Muscle of leg (tissue), 11 donors: ENCODE data around the gene EPSTI1. TPM values are rescaled to one million over a fixed set of nuclear protein-coding genes. Genes with fewer than 3 reads are reported as not detected.

Experiments
- DNase-seq: peaks from one replicate; pipeline ENCODE4 v3.0.0; 2013
- H3K27ac ChIP-seq: one replicate; pipeline ENCODE4 v1.5.1; 2013; ENCODE audit warnings: mild to moderate bottlenecking, low read length, control low read depth
- H3K27me3 ChIP-seq: one replicate; pipeline ENCODE4 v1.6.1; 2013; ENCODE audit warnings: low read length; ENCODE audit not compliant: control insufficient read depth, insufficient read depth
- H3K36me3 ChIP-seq: one replicate; pipeline ENCODE4 v1.6.1; 2013; ENCODE audit warnings: low read length; ENCODE audit not compliant: control insufficient read depth, insufficient read depth
- H3K4me1 ChIP-seq: one replicate; pipeline ENCODE4 v1.6.1; 2013; ENCODE audit warnings: low read length; ENCODE audit not compliant: control insufficient read depth, insufficient read depth
- H3K4me3 ChIP-seq: one replicate; pipeline ENCODE4 v1.5.1; 2013; ENCODE audit warnings: low read length, control low read depth
- H3K9me3 ChIP-seq: replicated peaks from 2 replicates; pipeline ENCODE4 v1.6.1; 2013; ENCODE audit warnings: low read depth, low read length; ENCODE audit not compliant: control insufficient read depth
- WGBS: methylation state at CpG from one replicate; pipeline ENCODE4 v1.1.5; 2013; ENCODE audit warnings: missing lambda C conversion rate; ENCODE audit not compliant: insufficient coverage; 5-methylcytosine and 5-hydroxymethylcytosine counted together
- polyA plus RNA-seq, 8 donors: library from polyadenylated mRNA; unstranded; fragments of 120-200 nt; gene quantifications; one replicate each; pipeline versions ENCODE4 v1.2.1 to v1.2.3, GENCODE V29; 2013; ENCODE audit warnings: inconsistent platforms in 1 of 8, low replicate concordance in 1 of 8; ENCODE audit not compliant: insufficient read length in 8 of 8, insufficient read depth in 1 of 8
- total RNA-seq: library from RNA; stranded (reverse); fragments of 120-200 nt; gene quantifications from one replicate; pipeline ENCODE4 v1.2.4, GENCODE V29; 2013

Gene EPSTI1
- total and polyA plus RNA-seq, 9 donors, result 1.9 to 12.4 (median 2.6) TPM

DNA sequence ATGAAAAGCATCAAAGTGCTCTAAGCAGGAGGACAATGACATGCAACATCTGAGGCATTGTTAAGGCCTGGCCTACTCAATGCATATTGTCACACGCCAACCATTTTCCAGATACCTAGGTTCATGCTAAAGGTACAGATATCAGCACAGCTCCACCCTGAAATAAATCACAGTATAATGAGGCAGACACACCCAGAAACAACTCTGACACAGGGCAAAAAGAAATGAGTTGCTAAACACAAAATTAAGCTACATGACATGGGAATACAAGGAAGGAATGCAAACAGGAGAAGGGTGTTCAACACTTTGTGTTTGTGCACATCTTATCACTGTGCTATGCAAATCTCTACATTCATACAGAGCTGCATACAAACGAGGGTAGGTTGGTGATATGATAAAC, 86.5 kb downstream of the EPSTI1 start:
- Histone ChIP-seq H3K27me3 (no peaks in the 10 kb centered on the region), H3K4me3 (no peak overlapping the region), H3K27ac (no peak overlapping the region), H3K36me3 (no peaks in the 10 kb centered on the region), H3K9me3 (no peaks in the 10 kb centered on the region), H3K4me1 (no peaks in the 10 kb centered on the region)
- DNase-seq, result no peak
- 100% methylated on average over 1 of the region's 2 CpGs for WGBS

DNA sequence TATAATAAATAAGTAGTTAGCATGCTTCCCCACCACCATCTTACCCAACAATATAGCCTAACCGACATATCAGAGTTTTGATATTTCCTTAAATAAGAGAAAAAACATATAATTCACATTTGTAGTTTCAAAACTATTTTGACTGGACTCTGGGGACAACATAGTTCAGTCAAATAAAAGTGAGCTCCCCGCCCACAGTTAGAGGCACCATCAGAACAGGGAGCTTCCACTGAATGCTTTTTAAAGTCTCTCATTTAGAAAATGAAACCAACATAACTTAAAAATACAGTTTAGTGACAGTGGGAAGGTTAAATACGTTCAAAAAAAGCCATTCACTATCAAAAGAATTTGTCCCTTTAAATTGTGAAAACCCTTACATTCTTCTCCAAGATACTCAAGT, 92.8 kb downstream of the EPSTI1 start:
- H3K9me3 ChIP-seq, result no peaks in the 10 kb centered on the region
- H3K27me3 ChIP-seq, result no peaks in the 10 kb centered on the region
- WGBS, result no CpG with 5 or more reads among the region's 3 CpGs
- peaks cover 17% of the 10 kb centered on the region for H3K4me1 ChIP-seq
- H3K4me3 ChIP-seq, result no peak overlapping the region
- DNase-seq, result no peak
- H3K27ac ChIP-seq, result no peak overlapping the region
- peaks cover 8% of the 10 kb centered on the region for H3K36me3 ChIP-seq

DNA sequence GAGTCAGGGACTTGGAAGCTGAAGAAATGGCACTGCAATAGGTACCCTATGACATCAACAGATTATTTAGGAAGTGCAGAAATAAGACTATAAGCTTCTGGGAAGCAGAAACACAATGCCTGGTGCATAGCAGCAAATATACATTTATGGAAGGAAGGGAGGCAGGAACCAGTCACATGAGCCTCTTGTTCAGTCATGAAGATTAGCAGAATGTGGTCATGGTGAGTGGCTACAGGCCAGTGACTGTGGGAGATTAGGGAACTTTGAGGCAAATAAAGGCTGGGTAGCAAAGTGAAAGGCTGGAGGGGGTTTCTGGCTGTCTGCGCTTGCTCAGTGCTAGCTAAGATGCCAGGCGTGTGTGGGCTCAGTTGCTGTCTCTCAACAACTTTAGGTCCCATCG, 96.3 kb downstream of the EPSTI1 start:
- H3K9me3 ChIP-seq, result no peaks in the 10 kb centered on the region
- H3K36me3 ChIP-seq, result peaks cover 14% of the 10 kb centered on the region
- H3K4me1 ChIP-seq, result peaks cover 33% of the 10 kb centered on the region
- WGBS, result 79% methylated on average over 2 of the region's 3 CpGs
- DNase-seq, result peak; percentile 51
- peak overlapping the region; percentile 93 for H3K27ac ChIP-seq
- no peaks in the 10 kb centered on the region for H3K27me3 ChIP-seq
- no peak overlapping the region for H3K4me3 ChIP-seq

DNA sequence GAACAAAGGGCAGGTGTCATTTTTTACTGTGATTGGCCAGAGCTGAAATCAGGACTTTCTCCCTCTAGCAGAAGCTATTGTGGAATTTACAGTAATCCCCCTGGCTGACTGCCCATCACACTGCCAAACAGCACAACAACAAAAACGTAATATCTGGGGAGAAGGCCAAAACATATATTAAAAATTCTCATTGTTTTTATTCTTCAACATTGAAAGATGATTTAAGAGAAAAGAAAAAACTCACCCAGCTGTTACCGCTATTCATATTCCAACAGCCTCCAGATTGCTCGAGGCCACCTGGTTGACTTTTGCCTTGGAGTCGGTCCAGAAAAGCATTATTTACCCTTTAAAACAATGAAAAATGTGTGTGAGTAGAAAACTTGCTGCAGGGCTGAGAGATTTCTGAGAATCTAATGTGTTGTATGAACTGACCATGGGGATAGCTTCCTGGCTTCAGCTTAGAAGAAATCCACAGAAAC, 97.2 kb downstream of the EPSTI1 start:
- WGBS, result no CpG with 5 or more reads among the region's 4 CpGs
- peak overlapping the region; percentile 93 for H3K27ac ChIP-seq
- H3K4me1 ChIP-seq, result peaks cover 33% of the 10 kb centered on the region
- H3K36me3 ChIP-seq, result peaks cover 14% of the 10 kb centered on the region
- no peak overlapping the region for H3K4me3 ChIP-seq
- DNase-seq, result peak; percentile 98
- H3K9me3 ChIP-seq, result no peaks in the 10 kb centered on the region
- no peaks in the 10 kb centered on the region for H3K27me3 ChIP-seq

DNA sequence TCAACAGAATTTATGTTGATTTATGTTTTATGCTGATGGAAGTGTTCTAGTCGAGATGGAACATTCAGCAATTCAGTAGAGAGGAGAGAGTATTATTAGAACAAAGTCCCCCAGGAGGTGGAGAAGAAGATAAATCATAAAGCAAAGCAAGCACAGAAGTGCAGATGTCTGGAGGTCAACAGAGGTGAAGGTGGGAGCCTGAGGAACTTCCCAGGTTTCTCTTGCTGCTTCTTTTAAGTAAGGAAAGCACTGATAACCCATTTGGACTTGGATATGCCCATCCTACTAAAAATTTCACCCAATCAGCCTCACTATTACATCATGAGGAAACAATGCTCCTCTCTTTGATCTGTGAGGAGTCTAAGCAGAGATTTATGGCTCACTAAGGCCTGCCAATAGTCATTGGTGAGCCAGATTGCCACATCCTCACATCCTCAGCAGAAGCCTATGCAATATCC, 98.8 kb downstream of the EPSTI1 start:
- no peaks in the 10 kb centered on the region for H3K27me3 ChIP-seq
- 0% methylated on average over 1 of the region's 1 CpG for WGBS
- peak overlapping the region; percentile 93 for H3K27ac ChIP-seq
- H3K4me1 ChIP-seq, result peaks cover 33% of the 10 kb centered on the region
- peak; percentile 78 for DNase-seq
- H3K4me3 ChIP-seq, result no peak overlapping the region
- H3K9me3 ChIP-seq, result no peaks in the 10 kb centered on the region
- peaks cover 14% of the 10 kb centered on the region for H3K36me3 ChIP-seq

- Histone ChIP-seq H3K4me3 (no peak overlapping the region), H3K27me3 (no peaks in the 10 kb centered on the region), H3K4me1 (peaks cover 33% of the 10 kb centered on the region), H3K36me3 (peaks cover 14% of the 10 kb centered on the region), H3K9me3 (no peaks in the 10 kb centered on the region), H3K27ac (peak overlapping the region; percentile 93)
- WGBS, result 42% methylated on average over 3 of the region's 3 CpGs
- no peak for DNase-seq
These were observed 99.3 kb downstream of the EPSTI1 start for GRCh38 chr13:42892760-42893159.

- H3K27ac ChIP-seq, result peak overlapping the region; percentile 26
These were observed 100.5 kb downstream of the EPSTI1 start for GRCh38 chr13:42891591-42891990.

GRCh38 chr13:42885325-42885724, 106.7 kb downstream of the EPSTI1 start:
- Histone ChIP-seq H3K27ac (no peak overlapping the region), H3K27me3 (no peaks in the 10 kb centered on the region), H3K4me1 (peaks cover 20% of the 10 kb centered on the region), H3K9me3 (no peaks in the 10 kb centered on the region), H3K4me3 (no peak overlapping the region), H3K36me3 (peaks cover 8% of the 10 kb centered on the region)
- DNase-seq, result no peak
- WGBS, result 81% methylated on average over 6 of the region's 8 CpGs

More at GRCh38 chr13:42891591-42891990, 100.5 kb downstream of the EPSTI1 start:
- H3K4me1 ChIP-seq, result peaks cover 33% of the 10 kb centered on the region
- H3K9me3 ChIP-seq, result no peaks in the 10 kb centered on the region
- no peaks in the 10 kb centered on the region for H3K27me3 ChIP-seq
- no CpG with 5 or more reads among the region's 3 CpGs for WGBS
- DNase-seq, result no peak
- no peak overlapping the region for H3K4me3 ChIP-seq
- peaks cover 16% of the 10 kb centered on the region for H3K36me3 ChIP-seq

DNA sequence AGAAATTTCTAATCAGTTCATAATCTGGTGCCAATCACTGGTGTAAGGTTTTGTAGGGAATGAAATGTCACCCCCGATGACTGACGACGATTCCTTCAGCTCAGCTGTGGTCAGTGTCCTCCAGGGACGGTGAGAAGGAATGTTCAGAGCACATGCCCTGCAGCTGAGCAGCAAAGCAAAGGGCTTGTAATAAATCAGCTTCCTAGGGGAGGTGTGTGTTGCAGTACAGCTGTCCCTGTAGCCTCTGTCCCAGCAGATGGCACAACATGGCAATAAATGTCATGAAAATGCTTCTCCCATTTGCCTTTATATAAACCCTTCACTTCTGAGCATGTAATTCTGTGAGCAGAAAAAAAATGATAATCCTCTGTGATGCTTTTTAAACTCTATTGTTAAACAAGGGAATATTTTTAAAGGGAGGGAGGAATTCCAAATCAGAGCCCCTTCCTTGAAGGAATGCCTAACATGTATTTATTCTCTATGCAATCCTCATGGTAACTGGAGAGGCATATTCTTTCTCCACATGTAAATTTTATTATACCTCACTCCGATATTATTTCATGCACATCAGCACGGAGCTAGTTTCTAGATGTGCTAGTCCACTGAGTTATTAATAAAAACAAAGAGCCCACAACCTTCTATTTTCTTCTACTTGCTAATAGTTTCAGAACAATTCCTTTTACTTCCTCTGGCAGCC, 108.1 kb downstream of the EPSTI1 start:
- Histone ChIP-seq H3K27ac (peak overlapping the region; percentile 78), H3K36me3 (peaks cover 8% of the 10 kb centered on the region), H3K4me1 (peaks cover 26% of the 10 kb centered on the region), H3K4me3 (no peak overlapping the region), H3K9me3 (peaks cover under 1% of the 10 kb centered on the region), H3K27me3 (no peaks in the 10 kb centered on the region)
- 11% methylated on average over 4 of the region's 6 CpGs for WGBS
- peak; percentile 89 for DNase-seq

- H3K9me3 ChIP-seq, result peaks cover 4% of the 10 kb centered on the region
- DNase-seq, result no peak
- peak overlapping the region; percentile 60 for H3K27ac ChIP-seq
These were observed 108.9 kb downstream of the EPSTI1 start for GRCh38 chr13:42883142-42883541.

More at GRCh38 chr13:42883142-42883541, 108.9 kb downstream of the EPSTI1 start:
- WGBS, result no CpG with 5 or more reads among the region's 1 CpG
- no peak overlapping the region for H3K4me3 ChIP-seq
- peaks cover 26% of the 10 kb centered on the region for H3K4me1 ChIP-seq
- no peaks in the 10 kb centered on the region for H3K27me3 ChIP-seq
- H3K36me3 ChIP-seq, result peaks cover 8% of the 10 kb centered on the region
